GM12878 (cell line): ENCODE data around the gene KLK3. TPM values are rescaled to one million over a fixed set of nuclear protein-coding genes. Genes with fewer than 3 reads are reported as not detected.

Experiments used
- ATF2 ChIP-seq: IDR thresholded peaks from 2 replicates; pipeline ENCODE4 v1.6.1; 2012; ENCODE audit warnings: low read length, inconsistent platforms
- ATF7 ChIP-seq: fragments of 450-650 bp; IDR thresholded peaks from 2 replicates; pipeline ENCODE4 v1.6.1; 2016; ENCODE audit warnings: low read depth, mild to moderate bottlenecking
- BACH1 ChIP-seq: fragments of 450-650 bp; IDR thresholded peaks from 2 replicates; pipeline ENCODE4 v1.6.1; 2017; ENCODE audit warnings: mild to moderate bottlenecking, borderline replicate concordance
- BCL11A ChIP-seq: IDR thresholded peaks from 2 replicates; pipeline ENCODE4 v1.6.1; 2011; ENCODE audit warnings: low read depth, low read length
- CHD4 ChIP-seq: fragments of 200-600 bp; sonication (generic); IDR thresholded peaks from 2 replicates; pipeline ENCODE4 v1.6.1; 2016; ENCODE audit warnings: mild to moderate bottlenecking
- ELK1 ChIP-seq: IDR thresholded peaks from 2 replicates; pipeline ENCODE4 v1.6.1; 2012; ENCODE audit warnings: low read depth, low read length, improper control_type of control experiment
- EZH2 ChIP-seq: IDR thresholded peaks from 2 replicates; pipeline ENCODE4 v1.6.1; 2012; ENCODE audit warnings: low read depth, mild to moderate bottlenecking, control low read depth, inconsistent platforms, low read length, borderline replicate concordance; ENCODE audit not compliant: control insufficient read depth
- NFXL1 ChIP-seq: fragments of 450-650 bp; IDR thresholded peaks from 2 replicates; pipeline ENCODE4 v1.6.1; 2017; ENCODE audit warnings: antibody characterized with exemption, mild to moderate bottlenecking, borderline replicate concordance
- NFYA ChIP-seq: IDR thresholded peaks from 2 replicates; pipeline ENCODE4 v1.6.1; 2011; ENCODE audit warnings: low read depth, mild to moderate bottlenecking, low read length, improper control_type of control experiment, borderline replicate concordance
- NR2C1 ChIP-seq: fragments of 450-650 bp; IDR thresholded peaks from 2 replicates; pipeline ENCODE4 v1.6.1; 2017; ENCODE audit warnings: antibody characterized with exemption, mild to moderate bottlenecking, moderate library complexity
- POLR2AphosphoS5 ChIP-seq: IDR thresholded peaks from 2 replicates; pipeline ENCODE4 v1.6.1; 2011; ENCODE audit warnings: mild to moderate bottlenecking, low read length, inconsistent platforms
- PRDM15 ChIP-seq: fragments of 450-650 bp; formaldehyde crosslinking; IDR thresholded peaks from 2 replicates; pipeline ENCODE4 v1.4.0; 2020; ENCODE audit warnings: mild to moderate bottlenecking, moderate library complexity
- STAT3 ChIP-seq: IDR thresholded peaks from 2 replicates; pipeline ENCODE4 v1.6.1; 2011; ENCODE audit warnings: low read depth, low read length, improper control_type of control experiment
- TCF3 ChIP-seq: IDR thresholded peaks from 2 replicates; pipeline ENCODE4 v1.6.1; 2012; ENCODE audit warnings: low read depth, mild to moderate bottlenecking, low read length, borderline replicate concordance; ENCODE audit not compliant: insufficient read depth
- polyA plus RNA-seq, 11 experiments: library from polyadenylated mRNA; depleted of rRNA in 4 of 11; unstranded in 6 of 11; stranded (reverse) in 5 of 11; fragments of >200 nt; fragmentation: Nextera tagmentation in 4 of 11; fragmentation: Illumina TruSeq in 1 of 11; extraction: Ambion mirVana in 4 of 11; extraction: Trizol in 1 of 11; gene quantifications; 1 replicate in 1 of 11; 2 replicates in 10 of 11; pipeline versions ENCODE4 v1.2.1 to v1.2.3, GENCODE V29; 2011 to 2016; ENCODE audit warnings: inconsistent platforms in 2 of 11, missing spikeins in 2 of 11, low read depth in 1 of 11
- total RNA-seq, 4 experiments: library from RNA; depleted of rRNA in 3 of 4; stranded (reverse); fragments of >200 nt in 3 of 4; fragmentation: Illumina TruSeq in 1 of 4; extraction: Trizol in 1 of 4; gene quantifications; 2 replicates each; pipeline versions ENCODE4 v1.2.1 to v1.2.3, GENCODE V29; 2013 to 2021
- TF ChIP-seq, protein P1 (sequence below): fragments of 150-350 bp; IDR thresholded peaks from 2 replicates; pipeline ENCODE4 v1.6.1; 2016; ENCODE audit warnings: low read depth, low read length

Gene KLK3
- total and polyA plus RNA-seq, 10 of the 15 experiments (the other 5 are each of a cell fraction or from before 2014, with no cell fraction given): 0.31 TPM; not detected in 9

GRCh38 chr19:50838239-50838638 lies 16.5 kb upstream of the KLK3 start (continued):
- TF ChIP-seq ATF2 (no peak), NFYA (no peak), NFXL1 (no peak), CHD4 (no peak), POLR2AphosphoS5 (no peak), BACH1 (no peak), NR2C1 (no peak), TCF3 (no peak), ATF7 (peak; percentile 58; the same call in 1 of the 2 replicates), EZH2 (no peak), PRDM15 (no peak), BCL11A (no peak), STAT3 (no peak), ELK1 (no peak)
- TF ChIP-seq, protein P1, sequence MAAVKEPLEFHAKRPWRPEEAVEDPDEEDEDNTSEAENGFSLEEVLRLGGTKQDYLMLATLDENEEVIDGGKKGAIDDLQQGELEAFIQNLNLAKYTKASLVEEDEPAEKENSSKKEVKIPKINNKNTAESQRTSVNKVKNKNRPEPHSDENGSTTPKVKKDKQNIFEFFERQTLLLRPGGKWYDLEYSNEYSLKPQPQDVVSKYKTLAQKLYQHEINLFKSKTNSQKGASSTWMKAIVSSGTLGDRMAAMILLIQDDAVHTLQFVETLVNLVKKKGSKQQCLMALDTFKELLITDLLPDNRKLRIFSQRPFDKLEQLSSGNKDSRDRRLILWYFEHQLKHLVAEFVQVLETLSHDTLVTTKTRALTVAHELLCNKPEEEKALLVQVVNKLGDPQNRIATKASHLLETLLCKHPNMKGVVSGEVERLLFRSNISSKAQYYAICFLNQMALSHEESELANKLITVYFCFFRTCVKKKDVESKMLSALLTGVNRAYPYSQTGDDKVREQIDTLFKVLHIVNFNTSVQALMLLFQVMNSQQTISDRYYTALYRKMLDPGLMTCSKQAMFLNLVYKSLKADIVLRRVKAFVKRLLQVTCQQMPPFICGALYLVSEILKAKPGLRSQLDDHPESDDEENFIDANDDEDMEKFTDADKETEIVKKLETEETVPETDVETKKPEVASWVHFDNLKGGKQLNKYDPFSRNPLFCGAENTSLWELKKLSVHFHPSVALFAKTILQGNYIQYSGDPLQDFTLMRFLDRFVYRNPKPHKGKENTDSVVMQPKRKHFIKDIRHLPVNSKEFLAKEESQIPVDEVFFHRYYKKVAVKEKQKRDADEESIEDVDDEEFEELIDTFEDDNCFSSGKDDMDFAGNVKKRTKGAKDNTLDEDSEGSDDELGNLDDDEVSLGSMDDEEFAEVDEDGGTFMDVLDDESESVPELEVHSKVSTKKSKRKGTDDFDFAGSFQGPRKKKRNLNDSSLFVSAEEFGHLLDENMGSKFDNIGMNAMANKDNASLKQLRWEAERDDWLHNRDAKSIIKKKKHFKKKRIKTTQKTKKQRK: no peak
